GM12878 (cell line): ENCODE measurements around the gene PRKCZ. TPM values are rescaled to one million over a fixed set of nuclear protein-coding genes. Genes with fewer than 3 reads are reported as not detected.
A peak's percentile ranks its signal among the peaks of the same experiment; 100 is the strongest.

Source experiments
- ATAC-seq: fragments of 200-7000 bp; cut with Tn5 transposase; 3 replicates; pipeline ENCODE4 v1.9.1; 2020; ENCODE audit warnings: mild to moderate bottlenecking, moderate library complexity
- BruUV-seq: library from RNA; stranded (reverse); fragments of 400-500 nt; replicated peaks from 2 replicates; lab custom pipeline; 2021; lab: Mats Ljungman, UMichigan
- CTCF ChIA-PET: fragments of 300-600 bp; sonication (Branson Sonifier 250); formaldehyde crosslinking; extraction: SDS; loops from one replicate; lab custom pipeline; 2021; ENCODE audit warnings: inconsistent platforms; lab: Yijun Ruan, JAX
- POLR2A ChIA-PET: fragments of 350-600 bp; formaldehyde crosslinking; extraction: SDS; loops from one replicate; lab custom pipeline; 2021; ENCODE audit warnings: inconsistent platforms; lab: Charles Lee
- RAD21 ChIA-PET: fragments of 300-600 bp; sonication (Branson Sonifier 250); formaldehyde crosslinking; loops from one replicate; lab custom pipeline; 2023; ENCODE audit warnings: antibody characterized with exemption; ENCODE audit not compliant: unreplicated experiment; lab: Charles Lee
- SMC1A ChIA-PET: fragments of 300-600 bp; sonication (Branson Sonifier 250); formaldehyde crosslinking; loops from one replicate; lab custom pipeline; 2023; ENCODE audit not compliant: unreplicated experiment, uncharacterized antibody; lab: Charles Lee
- DNase-seq: peaks from one replicate; pipeline ENCODE4 v3.0.0-alpha.2; 2011; ENCODE audit warnings: low read depth, low spot score
- FAIRE-seq: peaks from 3 replicates; lab custom pipeline; 2011; peaks lifted over from hg19 to GRCh38; lab: Jason Lieb, UNC
- H2AFZ ChIP-seq: 2 replicates; pipeline ENCODE4 v1.6.0; 2011; ENCODE audit warnings: low read depth, low read length, control low read depth; ENCODE audit not compliant: control insufficient read depth
- H3K27ac ChIP-seq: 2 replicates; pipeline ENCODE4 v1.5.1; 2011; ENCODE audit warnings: control low read depth; ENCODE audit not compliant: control insufficient read depth, insufficient read depth
- H3K27me3 ChIP-seq, 2 experiments: replicated peaks in 1 of 2; 2 replicates each; pipeline versions ENCODE4 v1.6.0 to v1.6.1; 2011; ENCODE audit warnings: low read length in 1 of 2; ENCODE audit not compliant: control insufficient read depth in 2 of 2, insufficient read depth in 2 of 2
- H3K36me3 ChIP-seq, 2 experiments: 2 replicates each; pipeline ENCODE4 v1.5.1; 2011; ENCODE audit warnings: low read length in 1 of 2; ENCODE audit not compliant: control insufficient read depth in 2 of 2, insufficient read depth in 2 of 2
- H3K4me1 ChIP-seq: 2 replicates; pipeline ENCODE4 v1.6.1; 2011; ENCODE audit warnings: mild to moderate bottlenecking, low read length, moderate library complexity, mixed read lengths; ENCODE audit not compliant: control insufficient read depth, insufficient read depth
- H3K4me2 ChIP-seq: 2 replicates; pipeline ENCODE4 v1.6.0; 2011; ENCODE audit warnings: control low read depth; ENCODE audit not compliant: control insufficient read depth, insufficient read depth
- H3K4me3 ChIP-seq: fragments of 200-600 bp; sonication (generic); 2 replicates; pipeline ENCODE4 v1.5.1; 2016
- H3K79me2 ChIP-seq: 2 replicates; pipeline ENCODE4 v1.6.0; 2011; ENCODE audit warnings: low read length; ENCODE audit not compliant: control insufficient read depth, insufficient read depth
- H3K9ac ChIP-seq: 2 replicates; pipeline ENCODE4 v1.8.0; 2011; ENCODE audit warnings: low read length, control low read depth, mixed read lengths; ENCODE audit not compliant: control insufficient read depth, insufficient read depth
- H3K9me3 ChIP-seq: replicated peaks from 3 replicates; pipeline ENCODE4 v1.5.1; 2011; ENCODE audit warnings: mild to moderate bottlenecking, low read length; ENCODE audit not compliant: control insufficient read depth, insufficient read depth
- H4K20me1 ChIP-seq: 2 replicates; pipeline ENCODE4 v1.6.0; 2011; ENCODE audit not compliant: control insufficient read depth, insufficient read depth
- BMI1 ChIP-seq: fragments of 450-650 bp; IDR thresholded peaks from 2 replicates; pipeline ENCODE4 v1.6.1; 2016; ENCODE audit warnings: mild to moderate bottlenecking, moderate library complexity, borderline replicate concordance
- FOS ChIP-seq: IDR thresholded peaks from 3 replicates; pipeline ENCODE4 v1.6.1; 2011; ENCODE audit warnings: borderline replicate concordance; ENCODE audit not compliant: insufficient read length; ENCODE audit errors: extremely low read depth
- NR2C1 ChIP-seq: fragments of 450-650 bp; IDR thresholded peaks from 2 replicates; pipeline ENCODE4 v1.6.1; 2017; ENCODE audit warnings: antibody characterized with exemption, mild to moderate bottlenecking, moderate library complexity
- RCOR1 ChIP-seq: conservative IDR thresholded peaks from 2 replicates; pipeline ENCODE4 v1.6.1; 2012; ENCODE audit warnings: low read depth, low read length, improper control_type of control experiment
- ZNF217 ChIP-seq: fragments of 450-650 bp; IDR thresholded peaks from 2 replicates; pipeline ENCODE4 v1.6.1; 2017; ENCODE audit warnings: antibody characterized with exemption, mild to moderate bottlenecking
- WGBS: methylation state at CpG from one replicate; pipeline ENCODE4 v1.1.6; 2016; ENCODE audit warnings: low lambda C conversion rate; ENCODE audit not compliant: insufficient replicate concordance, insufficient coverage; ENCODE audit errors: missing lambda C conversion rate; 5-methylcytosine and 5-hydroxymethylcytosine counted together
- in situ Hi-C: fragments of 300-500 bp; cut with MboI; formaldehyde crosslinking; loops from 9 replicates; pipeline ENCODE4 v1.14.3; 2018; ENCODE audit warnings: mixed read lengths
- intact Hi-C: fragments of 100-400 bp; cut with micrococcal nuclease; formaldehyde crosslinking; loops from one replicate; pipeline ENCODE4 v1.14.2; 2022; ENCODE audit not compliant: unreplicated experiment
- polyA plus RNA-seq, 11 experiments: library from polyadenylated mRNA; depleted of rRNA in 4 of 11; unstranded in 6 of 11; stranded (reverse) in 5 of 11; fragments of >200 nt; fragmentation: Nextera tagmentation in 4 of 11; fragmentation: Illumina TruSeq in 1 of 11; extraction: Ambion mirVana in 4 of 11; extraction: Trizol in 1 of 11; gene quantifications; 1 replicate in 1 of 11; 2 replicates in 10 of 11; pipeline versions ENCODE4 v1.2.1 to v1.2.3, GENCODE V29; 2011 to 2016; ENCODE audit warnings: inconsistent platforms in 2 of 11, missing spikeins in 2 of 11, low read depth in 1 of 11
- total RNA-seq, 4 experiments: library from RNA; depleted of rRNA in 3 of 4; stranded (reverse); fragments of >200 nt in 3 of 4; fragmentation: Illumina TruSeq in 1 of 4; extraction: Trizol in 1 of 4; gene quantifications; 2 replicates each; pipeline versions ENCODE4 v1.2.1 to v1.2.3, GENCODE V29; 2013 to 2021
- TF ChIP-seq, protein P1 (sequence below): fragments of 450-650 bp; IDR thresholded peaks from 2 replicates; pipeline ENCODE4 v1.6.1; 2016; ENCODE audit warnings: mild to moderate bottlenecking, moderate library complexity, borderline replicate concordance
- TF ChIP-seq, protein P2 (sequence below): fragments of 450-650 bp; IDR thresholded peaks from 2 replicates; pipeline ENCODE4 v1.6.1; 2017; ENCODE audit warnings: mild to moderate bottlenecking

Gene PRKCZ
- total and polyA plus RNA-seq, 10 of the 15 experiments (the other 5 are each of a cell fraction or from before 2014, with no cell fraction given) = 0.05 to 1.9 (median 0.64) TPM; not detected in 1

DNA sequence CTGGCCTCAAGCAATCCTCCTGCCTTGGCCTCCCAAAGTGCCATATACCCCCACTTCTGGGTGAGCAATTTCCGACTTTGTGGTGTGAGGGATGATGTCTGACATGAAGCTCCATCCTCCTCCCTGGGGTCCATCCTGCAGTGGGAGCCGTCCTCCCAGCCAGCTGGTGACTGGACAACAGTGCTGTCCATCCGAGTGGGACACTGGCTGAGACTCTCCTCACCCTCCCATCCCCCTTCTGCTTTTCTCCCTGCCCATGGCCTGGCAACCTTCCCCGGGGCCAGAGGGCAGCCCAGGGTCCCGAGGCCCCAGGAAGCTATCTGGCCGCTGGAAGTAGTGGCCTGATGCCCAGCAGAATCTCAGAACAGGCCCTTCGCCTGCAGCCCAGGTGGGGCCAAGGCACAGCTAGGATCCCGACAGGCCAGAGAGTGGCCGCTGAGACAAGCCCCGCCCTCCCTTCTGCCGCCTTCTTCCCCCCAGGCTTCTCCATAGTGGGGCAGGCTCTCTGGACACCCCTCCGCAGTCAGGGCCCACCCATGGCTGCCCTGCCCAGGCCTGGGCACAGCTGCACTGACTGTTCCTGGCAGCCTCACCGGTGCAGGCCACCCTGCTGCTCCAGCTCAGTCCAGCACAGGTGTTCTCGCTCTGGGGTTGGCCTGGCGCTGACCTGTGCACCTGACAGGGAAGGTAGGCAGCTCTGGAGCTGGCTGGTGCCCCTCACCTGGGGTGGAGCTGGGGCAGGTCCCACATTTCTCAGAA, 152.8 kb downstream of the PRKCZ start:
- Histone ChIP-seq H3K9ac (no peak overlapping the region), H3K4me1 (peaks cover 9% of the 10 kb centered on the region), H3K9me3 (no peaks in the 10 kb centered on the region), H3K36me3 (no peaks in the 10 kb centered on the region), H3K79me2 (no peaks in the 10 kb centered on the region), H2AFZ (no peak overlapping the region), H3K4me3 (no peak overlapping the region), H3K27me3 (no peaks in the 10 kb centered on the region), H4K20me1 (no peaks in the 10 kb centered on the region), H3K27ac (no peak overlapping the region), H3K4me2 (no peak overlapping the region)
- FAIRE-seq (no peak), DNase-seq (no peak), ATAC-seq (no peak)
- TF ChIP-seq BMI1 = no peak
- 68% methylated on average over 14 of the region's 15 CpGs for WGBS
- ChIA-PET CTCF (interaction anchor here (1.8 kb wide), 1 partner anchor 179 kb away, joined by 5 read pairs; no protein-coding TSS in a partner anchor), POLR2A (interaction anchor here (0.8 to 2.0 kb wide), 2 partner anchors 8 to 9 kb away, joined by 4 to 9 read pairs; partner anchors contain the start of gene FAAP20), SMC1A (interaction anchor here (0.9 kb wide), 1 partner anchor 179 kb away, joined by 3 read pairs; no protein-coding TSS in a partner anchor), RAD21 (interaction anchor here (2.8 kb wide), 1 partner anchor 8 kb away, joined by 14 read pairs; the partner anchor contains the start of gene FAAP20)
- BruUV-seq = no TSS peak
- in situ Hi-C loops = loop anchor here (10.0 kb wide), 1 partner anchor 322 kb away; the partner anchor contains the start of gene PANK4
- intact Hi-C loops = no loop called here

DNA sequence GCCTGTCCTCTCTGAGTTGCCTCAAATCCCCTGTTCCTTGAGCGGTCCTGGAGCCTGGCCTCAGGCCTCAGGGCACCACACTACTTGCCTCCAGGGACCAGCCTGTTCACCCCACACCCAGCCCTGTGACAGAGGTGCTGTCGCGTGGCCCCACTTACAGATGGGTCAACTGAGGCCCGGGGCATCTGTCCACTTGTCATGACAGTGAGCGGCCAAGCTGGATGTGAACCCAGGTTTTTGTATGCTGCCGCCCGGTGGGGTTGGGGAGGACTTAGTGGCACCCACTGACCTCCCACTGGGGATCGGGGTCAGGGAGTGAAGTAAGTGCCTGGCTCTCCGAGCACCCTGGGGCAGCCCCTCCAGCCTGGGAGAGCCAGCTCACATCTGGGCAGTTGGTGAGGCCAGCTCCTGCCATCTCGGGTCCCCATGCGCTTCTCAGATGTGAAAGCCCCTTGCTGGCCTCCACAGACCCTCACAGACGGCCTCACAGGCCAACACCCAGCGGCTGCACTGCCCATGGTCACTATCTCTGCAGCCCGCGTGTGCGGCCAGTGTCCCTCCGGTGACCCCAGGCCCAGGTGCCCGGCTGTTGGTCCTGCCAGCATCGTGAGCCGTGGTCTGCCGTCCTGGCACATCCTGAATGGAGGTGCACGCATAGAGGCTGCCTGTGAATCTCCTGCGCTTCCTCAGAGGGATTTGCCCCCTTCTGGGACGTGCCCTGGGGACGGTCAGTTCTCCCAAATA, 153.6 kb downstream of the PRKCZ start:
- intact Hi-C loops = no loop called here
- CTCF ChIA-PET = interaction anchor here (1.8 kb wide), 1 partner anchor 178 kb away, joined by 5 read pairs; no protein-coding TSS in a partner anchor
- RAD21 ChIA-PET = interaction anchor here (0.7 to 2.8 kb wide), 3 partner anchors 9 to 108 kb away, joined by 3 to 14 read pairs (median 4); partner anchors contain the start of gene FAAP20
- SMC1A ChIA-PET = no interaction called here
- H3K4me2 ChIP-seq = peak overlapping the region; percentile 92; the same call in 1 of the 2 replicates
- H2AFZ ChIP-seq = no peak overlapping the region
- POLR2A ChIA-PET = interaction anchor here (2.0 kb wide), 1 partner anchor 8 kb away, joined by 9 read pairs; the partner anchor contains the start of gene FAAP20
- no TSS peak for BruUV-seq
- no peaks in the 10 kb centered on the region for H3K36me3 ChIP-seq
- no peaks in the 10 kb centered on the region for H3K9me3 ChIP-seq
- ATAC-seq = no peak
- H3K4me3 ChIP-seq = peak overlapping the region; percentile 64; the same call in 1 of the 2 replicates
- no peaks in the 10 kb centered on the region for H3K79me2 ChIP-seq
- no peak overlapping the region for H3K9ac ChIP-seq
- H4K20me1 ChIP-seq = no peaks in the 10 kb centered on the region
- no peaks in the 10 kb centered on the region; a peak in 1 of 4 replicates for H3K27me3 ChIP-seq
- FAIRE-seq = no peak
- no peak overlapping the region for H3K27ac ChIP-seq
- in situ Hi-C loops = loop anchor here (10.0 kb wide), 1 partner anchor 321 kb away; the partner anchor contains the start of gene PANK4
- H3K4me1 ChIP-seq = peaks cover 6% of the 10 kb centered on the region
- DNase-seq = no peak
- WGBS = 81% methylated on average over 25 of the region's 25 CpGs
- TF ChIP-seq FOS = no peak
- no peak for TF ChIP-seq NR2C1
- no peak for TF ChIP-seq RCOR1
- TF ChIP-seq, protein P1, sequence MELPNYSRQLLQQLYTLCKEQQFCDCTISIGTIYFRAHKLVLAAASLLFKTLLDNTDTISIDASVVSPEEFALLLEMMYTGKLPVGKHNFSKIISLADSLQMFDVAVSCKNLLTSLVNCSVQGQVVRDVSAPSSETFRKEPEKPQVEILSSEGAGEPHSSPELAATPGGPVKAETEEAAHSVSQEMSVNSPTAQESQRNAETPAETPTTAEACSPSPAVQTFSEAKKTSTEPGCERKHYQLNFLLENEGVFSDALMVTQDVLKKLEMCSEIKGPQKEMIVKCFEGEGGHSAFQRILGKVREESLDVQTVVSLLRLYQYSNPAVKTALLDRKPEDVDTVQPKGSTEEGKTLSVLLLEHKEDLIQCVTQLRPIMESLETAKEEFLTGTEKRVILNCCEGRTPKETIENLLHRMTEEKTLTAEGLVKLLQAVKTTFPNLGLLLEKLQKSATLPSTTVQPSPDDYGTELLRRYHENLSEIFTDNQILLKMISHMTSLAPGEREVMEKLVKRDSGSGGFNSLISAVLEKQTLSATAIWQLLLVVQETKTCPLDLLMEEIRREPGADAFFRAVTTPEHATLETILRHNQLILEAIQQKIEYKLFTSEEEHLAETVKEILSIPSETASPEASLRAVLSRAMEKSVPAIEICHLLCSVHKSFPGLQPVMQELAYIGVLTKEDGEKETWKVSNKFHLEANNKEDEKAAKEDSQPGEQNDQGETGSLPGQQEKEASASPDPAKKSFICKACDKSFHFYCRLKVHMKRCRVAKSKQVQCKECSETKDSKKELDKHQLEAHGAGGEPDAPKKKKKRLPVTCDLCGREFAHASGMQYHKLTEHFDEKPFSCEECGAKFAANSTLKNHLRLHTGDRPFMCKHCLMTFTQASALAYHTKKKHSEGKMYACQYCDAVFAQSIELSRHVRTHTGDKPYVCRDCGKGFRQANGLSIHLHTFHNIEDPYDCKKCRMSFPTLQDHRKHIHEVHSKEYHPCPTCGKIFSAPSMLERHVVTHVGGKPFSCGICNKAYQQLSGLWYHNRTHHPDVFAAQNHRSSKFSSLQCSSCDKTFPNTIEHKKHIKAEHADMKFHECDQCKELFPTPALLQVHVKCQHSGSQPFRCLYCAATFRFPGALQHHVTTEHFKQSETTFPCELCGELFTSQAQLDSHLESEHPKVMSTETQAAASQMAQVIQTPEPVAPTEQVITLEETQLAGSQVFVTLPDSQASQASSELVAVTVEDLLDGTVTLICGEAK = no peak
- TF ChIP-seq, protein P2, sequence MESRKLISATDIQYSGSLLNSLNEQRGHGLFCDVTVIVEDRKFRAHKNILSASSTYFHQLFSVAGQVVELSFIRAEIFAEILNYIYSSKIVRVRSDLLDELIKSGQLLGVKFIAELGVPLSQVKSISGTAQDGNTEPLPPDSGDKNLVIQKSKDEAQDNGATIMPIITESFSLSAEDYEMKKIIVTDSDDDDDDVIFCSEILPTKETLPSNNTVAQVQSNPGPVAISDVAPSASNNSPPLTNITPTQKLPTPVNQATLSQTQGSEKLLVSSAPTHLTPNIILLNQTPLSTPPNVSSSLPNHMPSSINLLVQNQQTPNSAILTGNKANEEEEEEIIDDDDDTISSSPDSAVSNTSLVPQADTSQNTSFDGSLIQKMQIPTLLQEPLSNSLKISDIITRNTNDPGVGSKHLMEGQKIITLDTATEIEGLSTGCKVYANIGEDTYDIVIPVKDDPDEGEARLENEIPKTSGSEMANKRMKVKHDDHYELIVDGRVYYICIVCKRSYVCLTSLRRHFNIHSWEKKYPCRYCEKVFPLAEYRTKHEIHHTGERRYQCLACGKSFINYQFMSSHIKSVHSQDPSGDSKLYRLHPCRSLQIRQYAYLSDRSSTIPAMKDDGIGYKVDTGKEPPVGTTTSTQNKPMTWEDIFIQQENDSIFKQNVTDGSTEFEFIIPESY = no peak
- no peak for TF ChIP-seq ZNF217
